ENCODE results near the gene PREX1. TPM values are rescaled to one million over a fixed set of nuclear protein-coding genes. Genes with fewer than 3 reads are reported as not detected.

Gene PREX1
- total and polyA plus RNA-seq, 2 experiments from 2014 or later, result 4.5 to 12.5 TPM

GRCh38 chr20:48711696-48712464 lies 115.9 kb downstream of the PREX1 start:
- H3K27me3 ChIP-seq, result no peaks in the 10 kb centered on the region
- no peaks in the 10 kb centered on the region for H3K9me3 ChIP-seq (ENCODE audit: low read depth)
- TF ChIP-seq CTCF (IDR thresholded peaks at IDR 0.05; ENCODE audit: low read depth, low read length), result no peak
- no peak for DNase-seq (ENCODE audit: low read depth in 1 of 2, low spot score in 1 of 2)
- H3K27ac ChIP-seq, result no peak overlapping the region
- H3K36me3 ChIP-seq, result no peaks in the 10 kb centered on the region
- no peak overlapping the region for H3K4me3 ChIP-seq
- no peaks in the 10 kb centered on the region for H3K4me1 ChIP-seq (ENCODE audit: low read depth)

GRCh38 chr20:48711044-48711428 lies 116.8 kb downstream of the PREX1 start:
- Histone ChIP-seq H3K9me3 (ENCODE audit: low read depth) (no peaks in the 10 kb centered on the region), H3K27ac (no peak overlapping the region), H3K4me3 (no peak overlapping the region), H3K36me3 (no peaks in the 10 kb centered on the region), H3K27me3 (no peaks in the 10 kb centered on the region), H3K4me1 (ENCODE audit: low read depth) (no peaks in the 10 kb centered on the region)
- no peak for TF ChIP-seq CTCF (IDR thresholded peaks at IDR 0.05; ENCODE audit: low read depth, low read length)
- DNase-seq (ENCODE audit: low read depth in 1 of 2, low spot score in 1 of 2), result no peak

- no peak overlapping the region for H3K27ac ChIP-seq
- no peaks in the 10 kb centered on the region for H3K36me3 ChIP-seq
- DNase-seq (ENCODE audit: low read depth in 1 of 2, low spot score in 1 of 2), result no peak
- no peaks in the 10 kb centered on the region for H3K4me1 ChIP-seq (ENCODE audit: low read depth)
- H3K27me3 ChIP-seq, result no peaks in the 10 kb centered on the region
- TF ChIP-seq CTCF (IDR thresholded peaks at IDR 0.05; ENCODE audit: low read depth, low read length), result no peak
- H3K9me3 ChIP-seq (ENCODE audit: low read depth), result no peaks in the 10 kb centered on the region
- H3K4me3 ChIP-seq, result no peak overlapping the region
These were observed 117.3 kb downstream of the PREX1 start for GRCh38 chr20:48710341-48711043.

GRCh38 chr20:48709744-48710143 lies 118.1 kb downstream of the PREX1 start:
- no peak overlapping the region for H3K27ac ChIP-seq
- H3K36me3 ChIP-seq, result no peaks in the 10 kb centered on the region
- no peak overlapping the region for H3K4me3 ChIP-seq
- DNase-seq (ENCODE audit: low read depth in 1 of 2, low spot score in 1 of 2), result peak in 1 of 2 donors; percentile 59
- TF ChIP-seq CTCF (IDR thresholded peaks at IDR 0.05; ENCODE audit: low read depth, low read length), result no peak
- no peaks in the 10 kb centered on the region for H3K4me1 ChIP-seq (ENCODE audit: low read depth)
- H3K9me3 ChIP-seq (ENCODE audit: low read depth), result no peaks in the 10 kb centered on the region
- H3K27me3 ChIP-seq, result no peaks in the 10 kb centered on the region

- no peak overlapping the region for H3K4me3 ChIP-seq
- H3K27me3 ChIP-seq, result no peaks in the 10 kb centered on the region
- H3K4me1 ChIP-seq (ENCODE audit: low read depth), result no peaks in the 10 kb centered on the region
- no peaks in the 10 kb centered on the region for H3K36me3 ChIP-seq
- no peaks in the 10 kb centered on the region for H3K9me3 ChIP-seq (ENCODE audit: low read depth)
- no peak for DNase-seq (ENCODE audit: low read depth in 1 of 2, low spot score in 1 of 2)
- no peak for TF ChIP-seq CTCF (IDR thresholded peaks at IDR 0.05; ENCODE audit: low read depth, low read length)
- H3K27ac ChIP-seq, result no peak overlapping the region
These were observed 118.6 kb downstream of the PREX1 start for GRCh38 chr20:48709058-48709691.

All from cardiac muscle cell (in vitro differentiated cells and primary cell).